Suprapubic skin (tissue), 3 donors: ENCODE measurements around the gene IVD.

Experiments used
- EP300 ChIP-seq: sonication (generic); formaldehyde crosslinking; IDR thresholded peaks from one replicate; pipeline ENCODE4 v1.6.1; 2017; ENCODE audit warnings: antibody characterized with exemption
- POLR2A ChIP-seq, 2 donors: fragments of 450-650 bp; IDR thresholded peaks; one replicate each; pipeline ENCODE4 v1.6.1; 2017; ENCODE audit warnings: antibody characterized with exemption in 2 of 2, mild to moderate bottlenecking in 2 of 2, moderate library complexity in 2 of 2
- TF ChIP-seq, protein P1 (sequence below), 2 donors: fragments of 200-600 bp in 1 of 2; fragments of 450-650 bp in 1 of 2; sonication (generic) in 1 of 2; IDR thresholded peaks; one replicate each; pipeline ENCODE4 v1.5.1; 2016 to 2019; ENCODE audit warnings: antibody characterized with exemption in 2 of 2, mild to moderate bottlenecking in 1 of 2, moderate library complexity in 1 of 2

GRCh38 chr15:40443255-40443654 lies 37.7 kb downstream of the IVD start:
- TF ChIP-seq POLR2A (IDR thresholded peaks at IDR 0.05) (no peak), EP300 (no peak)
- TF ChIP-seq, protein P1, sequence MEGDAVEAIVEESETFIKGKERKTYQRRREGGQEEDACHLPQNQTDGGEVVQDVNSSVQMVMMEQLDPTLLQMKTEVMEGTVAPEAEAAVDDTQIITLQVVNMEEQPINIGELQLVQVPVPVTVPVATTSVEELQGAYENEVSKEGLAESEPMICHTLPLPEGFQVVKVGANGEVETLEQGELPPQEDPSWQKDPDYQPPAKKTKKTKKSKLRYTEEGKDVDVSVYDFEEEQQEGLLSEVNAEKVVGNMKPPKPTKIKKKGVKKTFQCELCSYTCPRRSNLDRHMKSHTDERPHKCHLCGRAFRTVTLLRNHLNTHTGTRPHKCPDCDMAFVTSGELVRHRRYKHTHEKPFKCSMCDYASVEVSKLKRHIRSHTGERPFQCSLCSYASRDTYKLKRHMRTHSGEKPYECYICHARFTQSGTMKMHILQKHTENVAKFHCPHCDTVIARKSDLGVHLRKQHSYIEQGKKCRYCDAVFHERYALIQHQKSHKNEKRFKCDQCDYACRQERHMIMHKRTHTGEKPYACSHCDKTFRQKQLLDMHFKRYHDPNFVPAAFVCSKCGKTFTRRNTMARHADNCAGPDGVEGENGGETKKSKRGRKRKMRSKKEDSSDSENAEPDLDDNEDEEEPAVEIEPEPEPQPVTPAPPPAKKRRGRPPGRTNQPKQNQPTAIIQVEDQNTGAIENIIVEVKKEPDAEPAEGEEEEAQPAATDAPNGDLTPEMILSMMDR (IDR thresholded peaks at IDR 0.05), result no peak
